Kidney (tissue), 14 donors: ENCODE data around the gene PUDP. TPM values are rescaled to one million over a fixed set of nuclear protein-coding genes. Genes with fewer than 3 reads are reported as not detected.
"Not testable (repeated sequence)": the region's sequence is repeated elsewhere in the genome, so short reads cannot be mapped to it uniquely, and the experiment has no call there.

Experiments
- DNase-seq, 5 donors: peaks; one replicate each; pipeline ENCODE4 v3.0.0-alpha.2; 2013 to 2020
- FAIRE-seq: peaks from 2 replicates; lab custom pipeline; 2012; peaks lifted over from hg19 to GRCh38; lab: Jason Lieb, UNC
- H3K27ac ChIP-seq, 2 donors: one replicate each; pipeline ENCODE4 v1.7.0; 2013; ENCODE audit warnings: low read depth in 2 of 2, low read length in 2 of 2, inconsistent platforms in 1 of 2
- H3K27me3 ChIP-seq: one replicate; pipeline ENCODE4 v1.7.1; 2013; ENCODE audit warnings: low read length, inconsistent platforms; ENCODE audit not compliant: control insufficient read depth, insufficient read depth
- H3K36me3 ChIP-seq, 3 donors: one replicate each; pipeline versions ENCODE4 v1.7.0 to v1.7.1; 2013; ENCODE audit warnings: low read length in 3 of 3, control low read depth in 1 of 3, inconsistent platforms in 1 of 3; ENCODE audit not compliant: insufficient read depth in 3 of 3, control insufficient read depth in 2 of 3
- H3K4me1 ChIP-seq, 3 donors: one replicate each; pipeline versions ENCODE4 v1.7.0 to v1.7.1; 2013; ENCODE audit warnings: low read length in 3 of 3, inconsistent platforms in 1 of 3, low read depth in 1 of 3; ENCODE audit not compliant: control insufficient read depth in 2 of 3, insufficient read depth in 2 of 3
- H3K4me3 ChIP-seq, 3 donors: one replicate each; pipeline versions ENCODE4 v1.7.0 to v1.8.1; 2013; ENCODE audit warnings: low read length in 3 of 3, control low read depth in 1 of 3, inconsistent platforms in 1 of 3
- H3K9ac ChIP-seq, 3 donors: one replicate each; pipeline versions ENCODE4 v1.7.0 to v1.7.1; 2013; ENCODE audit warnings: low read length in 3 of 3, control low read depth in 1 of 3, inconsistent platforms in 1 of 3
- H3K9me3 ChIP-seq, 3 donors: one replicate each; pipeline versions ENCODE4 v1.7.0 to v1.7.1; 2013; ENCODE audit warnings: low read length in 3 of 3, control low read depth in 1 of 3, inconsistent platforms in 1 of 3; ENCODE audit not compliant: control insufficient read depth in 2 of 3, insufficient read depth in 1 of 3
- CTCF ChIP-seq: IDR thresholded peaks from 3 replicates; pipeline ENCODE4 v1.5.1; 2012; ENCODE audit warnings: mild to moderate bottlenecking, moderate library complexity, borderline replicate concordance; ENCODE audit not compliant: insufficient read depth; ENCODE audit errors: extremely low read depth
- intact Hi-C: fragments of 100-400 bp; cut with DNase I; formaldehyde crosslinking; loops from one replicate; pipeline ENCODE4 v1.11.1; 2022
- polyA plus RNA-seq: library from polyadenylated mRNA; stranded (reverse); fragments of 350-450 nt; fragmentation: Illumina TruSeq; extraction: RNeasy Lipid Tissue Mini Kit (QIAGEN cat#74804); gene quantifications from one replicate; pipeline ENCODE4 v1.2.3, GENCODE V29; 2014; ENCODE audit warnings: low read depth, low replicate concordance; ENCODE audit not compliant: insufficient read depth
- total RNA-seq: library from RNA; stranded (reverse); fragmentation: NEBNext Ultra II Directional; extraction: Animal tissue kit (Norgen Biotek cat#: 25700); gene quantifications from one replicate; pipeline ENCODE4 v1.2.1, GENCODE V29; 2021
- donor health status: control.
- donor health status: control.
- donor health status: control.
- donor health status: control.
- donor health status: control.
- donor health status: DM: yes; HTN: yes; CAD: no.
- donor health status: Normal renal cell carcinoma (clear cell type).

PUDP gene
- total and polyA plus RNA-seq, 2 donors from 2014 or later: 17.4 to 31.0 TPM

GRCh38 chrX:7050271-7050670 lies 97.7 kb downstream of the PUDP start:
- intact Hi-C loops: no loop called here
- no peak overlapping the region for H3K9ac ChIP-seq
- H3K9me3 ChIP-seq: no peaks in the 10 kb centered on the region
- no peak for FAIRE-seq
- no peak overlapping the region for H3K27ac ChIP-seq
- no peaks in the 10 kb centered on the region for H3K4me1 ChIP-seq
- no peak for DNase-seq
- peaks cover 0 to 8% (median 2%) of the 10 kb centered on the region in 3 donors for H3K36me3 ChIP-seq
- no peak overlapping the region for H3K4me3 ChIP-seq
- no peak for TF ChIP-seq CTCF
- no peaks in the 10 kb centered on the region for H3K27me3 ChIP-seq

GRCh38 chrX:7047951-7048350 lies 100.0 kb downstream of the PUDP start:
- Histone ChIP-seq H3K9ac (no peak overlapping the region), H3K36me3 (peaks cover 0 to 8% (median 2%) of the 10 kb centered on the region in 3 donors), H3K27ac (no peak overlapping the region), H3K4me3 (no peak overlapping the region), H3K9me3 (no peaks in the 10 kb centered on the region), H3K27me3 (no peaks in the 10 kb centered on the region), H3K4me1 (no peaks in the 10 kb centered on the region)
- TF ChIP-seq CTCF: no peak
- intact Hi-C loops: no loop called here
- no peak for FAIRE-seq
- no peak for DNase-seq

- no peak overlapping the region for H3K27ac ChIP-seq
- peaks cover 0 to 8% (median 2%) of the 10 kb centered on the region in 3 donors for H3K36me3 ChIP-seq
- no peaks in the 10 kb centered on the region for H3K27me3 ChIP-seq
- no peak overlapping the region for H3K9ac ChIP-seq
- DNase-seq: no peak
- H3K9me3 ChIP-seq: no peaks in the 10 kb centered on the region
- TF ChIP-seq CTCF: no peak
- intact Hi-C loops: no loop called here
- FAIRE-seq: no peak
- no peaks in the 10 kb centered on the region for H3K4me1 ChIP-seq
- no peak overlapping the region for H3K4me3 ChIP-seq
Observed at GRCh38 chrX:7045238-7045955, 102.6 kb downstream of the PUDP start.

GRCh38 chrX:7043796-7044433 lies 104.0 kb downstream of the PUDP start:
- FAIRE-seq: not testable (repeated sequence)

More at GRCh38 chrX:7043796-7044433, 104.0 kb downstream of the PUDP start:
- H3K36me3 ChIP-seq, H3K9me3 ChIP-seq, intact Hi-C loops, H3K27me3 ChIP-seq, H3K4me3 ChIP-seq, DNase-seq, H3K4me1 ChIP-seq, H3K9ac ChIP-seq, H3K27ac ChIP-seq: not testable (repeated sequence)
